ENCODE data around the gene TIPIN. TPM values are rescaled to one million over a fixed set of nuclear protein-coding genes. Genes with fewer than 3 reads are reported as not detected.

The TIPIN gene
- total and polyA plus RNA-seq, 12 donors: 2.4 to 5.4 (median 3.4) TPM

DNA sequence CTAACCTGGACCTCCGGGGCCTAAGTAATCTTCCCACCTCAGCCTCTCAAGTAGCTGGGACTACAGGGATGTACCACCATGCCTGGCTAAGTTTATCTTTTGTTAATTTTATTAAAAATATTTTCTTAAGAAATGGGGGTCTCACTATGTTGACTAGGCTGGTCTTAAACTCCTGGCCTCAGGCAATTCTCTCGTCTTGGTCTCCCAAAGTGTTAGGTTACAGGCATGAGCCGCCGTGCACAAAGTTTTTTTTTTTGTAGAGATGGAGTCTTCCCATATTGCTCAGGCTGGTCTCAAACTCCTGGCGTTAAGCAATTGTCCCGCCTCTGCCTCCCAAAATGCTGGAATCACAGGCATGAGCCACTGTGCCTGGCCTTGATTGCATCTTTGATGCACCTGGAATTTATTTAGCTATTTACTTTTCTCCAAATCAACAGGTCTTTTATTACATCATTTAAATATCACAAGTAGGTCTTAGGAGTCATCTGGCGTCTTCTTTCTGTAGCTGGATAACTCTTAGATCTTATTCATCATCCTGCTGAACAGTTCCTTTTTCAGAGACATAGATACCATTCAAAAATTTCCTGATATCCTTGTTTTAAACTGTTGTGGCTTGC, 22.4 kb upstream of the TIPIN start:
- TF ChIP-seq, protein P1, sequence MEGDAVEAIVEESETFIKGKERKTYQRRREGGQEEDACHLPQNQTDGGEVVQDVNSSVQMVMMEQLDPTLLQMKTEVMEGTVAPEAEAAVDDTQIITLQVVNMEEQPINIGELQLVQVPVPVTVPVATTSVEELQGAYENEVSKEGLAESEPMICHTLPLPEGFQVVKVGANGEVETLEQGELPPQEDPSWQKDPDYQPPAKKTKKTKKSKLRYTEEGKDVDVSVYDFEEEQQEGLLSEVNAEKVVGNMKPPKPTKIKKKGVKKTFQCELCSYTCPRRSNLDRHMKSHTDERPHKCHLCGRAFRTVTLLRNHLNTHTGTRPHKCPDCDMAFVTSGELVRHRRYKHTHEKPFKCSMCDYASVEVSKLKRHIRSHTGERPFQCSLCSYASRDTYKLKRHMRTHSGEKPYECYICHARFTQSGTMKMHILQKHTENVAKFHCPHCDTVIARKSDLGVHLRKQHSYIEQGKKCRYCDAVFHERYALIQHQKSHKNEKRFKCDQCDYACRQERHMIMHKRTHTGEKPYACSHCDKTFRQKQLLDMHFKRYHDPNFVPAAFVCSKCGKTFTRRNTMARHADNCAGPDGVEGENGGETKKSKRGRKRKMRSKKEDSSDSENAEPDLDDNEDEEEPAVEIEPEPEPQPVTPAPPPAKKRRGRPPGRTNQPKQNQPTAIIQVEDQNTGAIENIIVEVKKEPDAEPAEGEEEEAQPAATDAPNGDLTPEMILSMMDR (IDR thresholded peaks at IDR 0.05): no peak
- Histone ChIP-seq H3K27me3 (no peaks in the 10 kb centered on the region), H3K4me3 (no peak overlapping the region), H3K9me3 (peaks cover 0 to 10% (median 6%) of the 10 kb centered on the region in 11 donors), H3K27ac (no peak overlapping the region), H3K4me1 (no peaks in the 10 kb centered on the region), H3K36me3 (peaks cover 0 to 4% (median 0%) of the 10 kb centered on the region in 9 donors)
- DNase-seq: no peak
- intact Hi-C loops (cut with DNase I): no loop called here
- 90 to 92% methylated on average over 7 of the region's 7 CpGs for whole genome bisulfite sequencing, 2 donors
- ATAC-seq: no peak

DNA sequence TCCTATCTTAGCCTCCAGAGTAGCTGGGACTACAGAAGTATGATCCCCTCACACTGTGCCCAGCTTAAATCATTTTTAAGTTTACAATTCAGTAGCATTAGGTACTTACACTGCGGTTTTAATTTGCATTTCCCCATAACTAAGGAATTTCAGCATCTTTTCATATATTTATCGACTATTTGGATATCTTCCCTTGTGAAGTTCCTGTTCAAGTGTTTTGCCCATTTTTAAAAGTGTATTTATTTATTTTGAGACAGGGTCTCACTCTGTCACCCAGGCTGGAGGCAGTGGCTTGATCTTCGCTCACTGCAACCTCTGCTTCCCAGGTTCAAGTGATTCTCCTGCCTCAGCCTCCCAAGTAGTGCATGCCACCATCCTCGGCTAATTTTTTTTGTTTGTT, 17.7 kb upstream of the TIPIN start:
- no peak overlapping the region for H3K4me3 ChIP-seq
- no peak for ATAC-seq
- no peaks in the 10 kb centered on the region for H3K27me3 ChIP-seq
- no peak for DNase-seq
- WGBS, 2 donors: 95 to 97% methylated on average over 4 of the region's 4 CpGs
- intact Hi-C loops (cut with DNase I): no loop called here
- TF ChIP-seq, protein P1 (IDR thresholded peaks at IDR 0.05): no peak
- peaks cover 0 to 14% (median 10%) of the 10 kb centered on the region in 11 donors for H3K9me3 ChIP-seq
- H3K27ac ChIP-seq: no peak overlapping the region
- H3K36me3 ChIP-seq: peaks cover 0 to 3% (median 0%) of the 10 kb centered on the region in 9 donors
- H3K4me1 ChIP-seq: peaks cover 0 to 16% (median 6%) of the 10 kb centered on the region in 9 donors

DNA sequence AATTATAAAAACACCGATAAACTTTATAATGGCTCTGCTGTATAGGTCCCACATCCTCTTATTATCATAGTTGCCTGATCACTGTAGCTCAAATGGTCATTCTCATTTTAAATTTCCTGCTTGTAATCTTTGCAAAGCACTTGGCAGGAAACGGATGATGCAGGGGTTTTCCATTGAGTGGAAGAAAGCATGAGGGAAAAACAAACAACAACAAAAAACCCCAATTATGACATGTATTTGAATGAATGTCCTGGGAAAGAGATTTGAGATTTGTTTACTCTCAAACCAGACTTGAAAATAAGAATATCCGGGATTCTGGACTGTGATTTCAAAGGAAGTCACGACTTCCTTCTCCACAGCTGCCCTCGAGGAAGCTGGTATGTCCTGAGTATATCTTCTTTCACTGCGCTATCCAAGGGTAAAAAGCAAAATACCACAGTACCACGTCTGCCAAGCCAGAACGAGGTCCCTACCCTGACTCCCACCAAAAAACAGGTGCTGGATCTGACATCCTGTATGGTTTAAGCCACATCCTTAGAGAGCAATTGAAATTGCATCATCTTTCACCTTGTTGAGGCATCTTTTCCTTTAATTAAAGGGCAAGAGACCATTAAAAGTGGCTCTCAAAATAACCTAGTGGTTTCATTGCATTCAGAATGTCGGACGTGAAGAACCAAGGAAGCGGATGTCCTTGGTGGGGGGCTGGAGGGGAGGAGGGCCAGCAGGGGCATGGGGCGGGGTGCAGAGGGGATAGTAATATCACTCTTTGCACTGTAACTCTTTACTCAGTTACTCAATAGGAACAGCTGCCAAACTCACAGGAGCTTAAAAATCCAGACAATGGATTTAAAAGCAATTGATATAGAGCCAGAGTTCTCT, 13.5 kb upstream of the TIPIN start:
- H3K36me3 ChIP-seq: no peaks in the 10 kb centered on the region
- peaks cover 0 to 14% (median 10%) of the 10 kb centered on the region in 11 donors for H3K9me3 ChIP-seq
- 22 to 32% methylated on average over 12 of the region's 12 CpGs for WGBS, 2 donors
- TF ChIP-seq, protein P1 (IDR thresholded peaks at IDR 0.05): no peak
- peak overlapping the region; percentile 5 to 87 (median 76) for H3K27ac ChIP-seq
- ATAC-seq (peak in 7 of 8 donors; percentile 42 to 71 (median 54)), DNase-seq (no peak)
- H3K4me1 ChIP-seq: peaks cover 0 to 16% (median 6%) of the 10 kb centered on the region in 9 donors
- intact Hi-C loops (cut with DNase I): no loop called here
- peak overlapping the region in 9 of 10 donors; percentile 2 to 52 (median 45) for H3K4me3 ChIP-seq
- no peaks in the 10 kb centered on the region for H3K27me3 ChIP-seq

DNA sequence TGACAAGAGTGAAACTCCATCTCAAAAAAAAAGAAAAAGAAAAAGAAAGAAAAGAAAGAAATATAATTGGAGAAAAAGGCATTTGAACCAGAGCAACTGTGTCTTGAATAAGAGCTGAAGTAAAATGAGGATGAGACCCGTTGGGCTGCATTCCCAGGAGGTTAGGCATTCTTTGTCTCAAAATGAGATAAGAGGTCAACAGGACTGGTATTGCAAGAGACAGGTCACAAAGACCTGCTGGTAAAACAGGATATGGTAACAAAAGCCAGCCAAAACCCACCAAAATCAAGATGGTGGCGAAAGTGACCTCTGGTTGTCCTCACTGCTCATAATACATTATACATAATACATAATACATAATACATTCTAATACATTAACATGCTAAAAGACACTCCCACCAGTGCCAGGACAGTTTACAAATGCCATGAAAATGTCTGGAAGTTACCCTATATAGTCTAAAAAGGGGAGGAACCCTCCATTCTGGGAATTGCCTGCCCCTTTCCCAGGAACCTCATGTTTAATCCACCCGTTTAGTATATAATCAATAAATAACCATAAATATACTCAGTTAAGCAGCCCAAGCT, 8.6 kb upstream of the TIPIN start:
- Histone ChIP-seq H3K36me3 (no peaks in the 10 kb centered on the region), H3K27ac (no peak overlapping the region), H3K4me3 (no peak overlapping the region), H3K4me1 (peaks cover 0 to 8% (median 6%) of the 10 kb centered on the region in 9 donors), H3K9me3 (no peaks in the 10 kb centered on the region), H3K27me3 (no peaks in the 10 kb centered on the region)
- DNase-seq (no peak), ATAC-seq (no peak)
- intact Hi-C loops (cut with DNase I): no loop called here
- TF ChIP-seq, protein P1 (IDR thresholded peaks at IDR 0.05): no peak
- WGBS, 2 donors: 78 to 81% methylated on average over 3 of the region's 3 CpGs
